Measurements from ENCODE around the gene HTRA2.

DNA sequence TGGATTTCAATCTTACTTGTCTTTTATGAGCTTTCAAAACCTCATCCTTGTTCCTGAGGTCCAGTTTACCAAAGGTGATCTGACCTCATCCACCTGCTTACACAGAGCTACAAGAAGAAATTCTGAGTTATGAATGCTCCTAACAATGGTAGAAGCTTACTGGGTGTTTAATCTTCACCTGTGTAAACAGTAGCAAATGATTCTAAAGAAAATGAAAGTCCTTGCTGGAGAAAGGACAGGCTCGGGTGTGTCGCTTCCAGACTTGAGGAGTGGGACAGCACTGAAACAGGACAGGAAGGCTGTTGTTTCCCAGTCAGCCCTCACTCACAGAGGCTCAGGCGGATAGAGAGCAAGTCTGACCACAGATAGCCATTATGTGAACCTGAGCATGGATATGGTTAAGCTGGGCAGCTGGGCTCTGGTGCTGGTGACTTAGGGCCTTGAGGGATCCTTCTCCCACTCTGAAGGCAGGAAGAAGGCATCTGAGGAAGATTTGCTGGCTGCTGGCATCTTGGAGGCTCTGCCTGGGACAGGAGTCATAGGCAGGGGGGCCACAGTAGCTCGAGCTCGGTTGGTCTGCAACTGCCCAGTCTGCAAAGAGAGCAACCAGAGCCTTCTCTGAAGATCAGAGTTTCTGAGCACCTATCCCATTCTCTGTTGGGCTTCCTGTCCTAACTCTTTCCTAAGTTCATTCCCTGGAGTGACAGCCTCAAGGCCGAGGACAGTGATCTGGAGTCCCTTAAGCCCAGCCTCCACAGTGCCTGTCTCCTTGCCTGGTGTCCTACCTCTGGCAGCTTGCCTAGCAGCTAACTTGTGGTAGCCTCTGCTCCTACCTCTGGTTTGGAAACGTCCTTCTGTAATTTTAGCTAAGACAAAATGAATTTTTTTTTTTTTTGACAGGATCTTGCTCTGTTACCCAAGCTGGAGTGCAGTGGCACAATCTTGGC is 28.8 kb downstream of the HTRA2 start:
- TF ChIP-seq, protein P1, sequence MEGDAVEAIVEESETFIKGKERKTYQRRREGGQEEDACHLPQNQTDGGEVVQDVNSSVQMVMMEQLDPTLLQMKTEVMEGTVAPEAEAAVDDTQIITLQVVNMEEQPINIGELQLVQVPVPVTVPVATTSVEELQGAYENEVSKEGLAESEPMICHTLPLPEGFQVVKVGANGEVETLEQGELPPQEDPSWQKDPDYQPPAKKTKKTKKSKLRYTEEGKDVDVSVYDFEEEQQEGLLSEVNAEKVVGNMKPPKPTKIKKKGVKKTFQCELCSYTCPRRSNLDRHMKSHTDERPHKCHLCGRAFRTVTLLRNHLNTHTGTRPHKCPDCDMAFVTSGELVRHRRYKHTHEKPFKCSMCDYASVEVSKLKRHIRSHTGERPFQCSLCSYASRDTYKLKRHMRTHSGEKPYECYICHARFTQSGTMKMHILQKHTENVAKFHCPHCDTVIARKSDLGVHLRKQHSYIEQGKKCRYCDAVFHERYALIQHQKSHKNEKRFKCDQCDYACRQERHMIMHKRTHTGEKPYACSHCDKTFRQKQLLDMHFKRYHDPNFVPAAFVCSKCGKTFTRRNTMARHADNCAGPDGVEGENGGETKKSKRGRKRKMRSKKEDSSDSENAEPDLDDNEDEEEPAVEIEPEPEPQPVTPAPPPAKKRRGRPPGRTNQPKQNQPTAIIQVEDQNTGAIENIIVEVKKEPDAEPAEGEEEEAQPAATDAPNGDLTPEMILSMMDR (IDR thresholded peaks at IDR 0.05): no peak
- TF ChIP-seq POLR2A (IDR thresholded peaks at IDR 0.05): no peak
